ENCODE data around the gene CAPN13.
A peak's percentile ranks its signal among the peaks of the same experiment; 100 is the strongest.

Gene CAPN13

GRCh38 chr2:30730736-30731647 is 76.3 kb downstream of the CAPN13 start:
- no peak for DNase-seq (ENCODE audit: low spot score)

DNA sequence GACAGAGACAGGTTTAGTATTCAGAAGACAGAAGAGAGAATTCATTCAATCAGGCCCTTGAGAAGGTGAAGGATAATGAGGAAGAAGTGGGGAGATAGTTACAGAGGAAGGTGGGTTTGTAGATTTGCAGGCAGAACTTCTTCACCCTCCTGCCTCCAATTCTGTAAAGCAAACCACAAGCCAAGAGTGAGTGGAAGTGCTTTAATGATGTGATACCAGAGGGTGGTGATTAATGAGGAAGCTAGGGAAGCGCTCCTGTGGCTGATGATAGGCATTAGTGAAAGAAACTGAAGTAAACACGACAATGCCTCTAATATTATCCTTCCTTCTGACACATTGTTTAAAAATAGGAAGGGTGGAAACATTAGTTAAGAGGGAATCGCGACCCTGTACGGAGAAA is 78.2 kb downstream of the CAPN13 start:
- no peak for DNase-seq (ENCODE audit: low spot score)

GRCh38 chr2:30722936-30723725 is 84.1 kb downstream of the CAPN13 start:
- no peak for DNase-seq (ENCODE audit: low spot score)

- no peak for DNase-seq (ENCODE audit: low spot score)
Measured at GRCh38 chr2:30721668-30722647, 85.3 kb downstream of the CAPN13 start.

DNA sequence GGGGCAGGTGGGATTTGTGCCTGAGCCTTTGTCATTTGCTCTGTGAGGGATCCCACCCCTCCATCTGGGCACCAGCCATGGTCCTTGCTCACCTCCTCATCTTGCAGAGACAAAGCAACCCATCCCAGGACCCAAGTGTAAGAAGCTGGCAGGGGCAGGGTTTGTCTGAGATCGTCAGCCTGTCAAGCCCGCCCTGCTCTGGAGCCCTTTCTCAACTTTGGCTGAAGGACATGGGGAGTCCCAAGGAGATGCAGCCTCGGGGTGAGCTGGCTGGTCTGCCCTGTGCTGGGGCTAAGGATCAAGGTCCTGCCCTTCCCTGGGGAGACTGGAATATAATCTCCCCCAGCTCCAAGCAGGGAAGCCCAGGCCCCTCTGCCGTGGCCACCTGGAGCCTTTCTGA is 86.0 kb downstream of the CAPN13 start:
- DNase-seq (ENCODE audit: low spot score): no peak

DNA sequence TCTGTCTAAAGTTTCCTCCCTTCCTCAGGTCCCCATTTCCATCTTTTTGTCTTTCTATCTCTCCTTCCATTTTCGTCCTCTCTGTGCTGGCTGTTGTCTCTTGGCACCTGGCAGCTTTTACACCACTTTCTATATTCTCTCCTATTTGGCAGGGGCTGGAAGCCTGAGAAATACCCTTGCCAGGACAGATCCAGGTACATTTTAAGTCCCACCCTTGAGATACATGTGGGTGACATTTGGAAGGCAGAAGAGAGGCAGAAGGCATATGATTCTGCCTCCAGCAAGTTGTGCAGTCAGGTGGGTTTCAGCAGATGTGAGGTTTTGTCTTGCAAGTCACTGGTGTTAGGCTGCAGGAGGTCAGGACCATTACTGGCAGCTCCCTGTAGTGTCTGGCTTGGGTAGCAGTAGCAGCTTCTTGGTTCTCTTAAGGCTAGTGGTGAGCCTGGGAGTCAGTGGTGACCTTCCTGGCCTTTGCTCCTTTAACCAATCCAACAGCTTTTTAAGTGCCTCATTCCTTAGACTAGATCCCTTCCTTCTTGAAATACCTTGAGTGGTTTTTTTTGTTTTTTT is 90.1 kb downstream of the CAPN13 start:
- no peak for DNase-seq (ENCODE audit: low spot score)

DNA sequence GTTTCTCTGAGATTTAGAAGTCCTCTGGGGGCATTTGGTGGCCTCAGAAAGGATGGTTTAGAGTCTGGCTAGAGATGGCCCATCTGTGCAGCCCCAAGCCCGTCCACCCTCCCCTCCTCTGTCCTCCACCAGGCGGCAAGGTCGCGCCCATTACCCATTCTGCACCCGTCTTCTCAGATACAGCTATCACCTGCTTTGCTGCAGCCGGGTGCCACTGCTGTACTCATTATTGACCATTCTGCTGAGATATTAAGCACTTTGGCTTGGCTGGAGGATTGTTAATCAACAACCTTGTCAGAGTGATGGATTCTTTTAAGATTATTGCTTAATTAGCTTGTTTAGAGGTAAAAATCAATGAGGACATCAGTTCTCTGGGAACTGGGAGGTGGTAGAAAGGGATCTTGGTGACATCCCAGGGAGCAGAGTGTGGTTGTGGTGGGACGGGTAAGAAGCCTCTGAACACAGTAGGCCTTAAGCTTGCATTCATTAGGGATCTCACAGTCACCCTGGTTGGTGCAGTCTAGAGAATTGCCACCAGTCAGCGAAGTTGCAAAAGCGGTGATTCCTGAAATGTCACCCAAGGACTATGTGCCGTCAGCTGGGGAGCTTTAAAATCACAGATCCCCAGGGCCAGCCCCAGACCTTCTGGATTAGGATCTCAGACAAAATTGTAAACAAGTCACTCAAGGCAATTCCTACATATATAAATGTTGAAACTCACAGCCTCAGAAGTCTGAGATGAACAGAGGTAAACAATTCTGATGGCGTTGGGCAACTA is 90.9 kb downstream of the CAPN13 start:
- no peak for DNase-seq (ENCODE audit: low spot score)

GRCh38 chr2:30714811-30715709 is 92.2 kb downstream of the CAPN13 start:
- DNase-seq (ENCODE audit: low spot score): no peak

DNA sequence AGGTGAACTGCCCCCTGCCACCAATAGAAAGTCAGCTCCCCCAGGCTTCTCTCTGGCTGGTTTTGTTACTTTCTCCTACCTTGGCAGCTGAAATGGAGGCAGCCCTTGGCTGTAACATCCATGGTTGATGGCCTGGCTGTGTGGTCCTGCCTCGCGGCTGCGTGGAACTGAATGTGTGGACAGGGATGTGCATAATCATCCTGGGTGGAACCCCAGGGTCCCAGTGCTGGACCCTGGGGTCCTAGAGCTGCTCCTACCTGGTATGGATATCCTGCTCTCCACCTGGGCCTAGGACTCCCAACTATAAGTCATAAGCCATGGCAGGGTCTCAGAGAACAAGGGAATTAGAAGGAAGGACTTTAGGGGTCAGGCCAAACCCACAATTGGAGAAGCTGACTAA is 93.5 kb downstream of the CAPN13 start:
- DNase-seq (ENCODE audit: low spot score): no peak

GRCh38 chr2:30711646-30712085 is 95.6 kb downstream of the CAPN13 start:
- peak; percentile 83 for DNase-seq (ENCODE audit: low spot score)

DNA sequence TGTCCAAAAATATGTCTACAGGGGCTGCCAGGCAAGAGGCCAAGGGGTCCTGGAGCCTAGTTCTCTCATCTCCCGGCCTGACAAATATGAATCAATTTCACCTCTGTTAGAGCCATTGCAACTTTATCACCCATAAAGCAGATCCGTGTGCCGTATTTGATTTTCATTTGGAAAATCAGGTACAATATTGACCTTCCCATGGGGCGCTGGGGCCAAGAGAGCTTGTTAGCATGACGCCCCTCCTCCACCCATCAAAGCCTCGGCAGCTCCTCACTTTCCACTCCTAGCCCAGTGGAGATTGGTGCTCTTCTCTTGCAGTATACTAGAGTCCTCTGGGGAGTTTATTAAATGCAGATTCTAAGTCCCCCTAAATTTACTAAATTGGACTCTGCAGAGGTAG is 96.8 kb downstream of the CAPN13 start:
- no peak for DNase-seq (ENCODE audit: low spot score)

DNA sequence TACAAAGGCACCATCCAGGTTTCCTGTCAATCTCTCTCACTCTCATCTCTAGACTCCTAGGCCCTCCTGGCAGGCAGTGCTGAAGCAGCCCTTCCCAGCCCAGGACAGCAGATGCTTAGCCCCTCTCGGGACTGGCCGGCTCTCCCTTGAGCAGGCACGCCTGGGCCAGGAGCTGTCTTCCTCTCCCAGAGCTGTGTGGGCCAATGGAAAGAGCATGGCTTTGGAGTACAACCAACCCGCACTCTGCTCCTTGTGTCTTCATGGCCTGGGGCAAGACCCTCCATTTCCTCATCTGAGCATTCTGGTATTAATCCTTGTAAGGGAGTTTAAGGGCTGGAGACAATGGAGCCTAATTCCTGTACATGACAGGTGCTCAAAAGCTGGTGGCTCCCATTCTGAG is 97.2 kb downstream of the CAPN13 start:
- DNase-seq (ENCODE audit: low spot score): no peak

- DNase-seq (ENCODE audit: low spot score): no peak
Measured at GRCh38 chr2:30709516-30709915, 97.7 kb downstream of the CAPN13 start.

DNA sequence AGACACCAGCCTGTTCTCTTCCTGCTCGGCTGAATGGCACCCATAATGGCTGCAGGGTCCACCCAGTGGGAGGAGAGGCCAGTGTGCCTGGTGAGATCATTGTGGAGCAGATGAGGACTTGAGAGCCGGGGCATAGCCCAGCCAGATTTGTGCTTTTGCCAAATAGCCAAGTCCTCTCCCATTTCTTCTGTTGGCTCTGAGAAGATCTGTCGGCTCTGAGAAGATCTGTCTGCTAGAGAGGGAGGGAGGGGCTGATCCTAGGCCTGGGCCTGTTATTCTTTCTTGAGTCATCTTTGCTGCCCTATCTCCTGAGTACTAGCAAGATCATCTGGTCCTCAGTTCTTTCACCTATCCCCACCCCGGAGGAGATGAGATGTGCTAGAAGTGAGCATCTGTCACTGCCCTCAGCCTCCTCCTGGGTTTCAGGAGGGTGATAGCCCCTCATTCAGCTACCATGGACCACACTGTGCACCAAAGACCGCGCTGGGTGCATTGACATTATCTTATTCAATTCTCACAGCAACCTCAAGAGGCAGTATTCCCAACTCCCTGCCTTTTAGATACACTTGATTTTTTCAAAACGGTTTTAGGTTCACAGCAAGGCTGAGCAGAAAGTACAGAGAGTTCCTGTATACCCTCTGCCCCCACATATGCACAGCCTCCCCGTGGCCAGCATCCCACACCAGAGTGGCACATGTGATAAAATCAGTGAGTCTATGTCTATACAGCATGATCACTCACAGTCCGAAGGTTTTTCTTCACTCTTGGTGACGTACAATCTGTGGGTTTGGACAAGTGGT is 98.6 kb downstream of the CAPN13 start:
- no peak for DNase-seq (ENCODE audit: low spot score)

GRCh38 chr2:30707304-30707903 is 99.8 kb downstream of the CAPN13 start:
- no peak for DNase-seq (ENCODE audit: low spot score)

DNA sequence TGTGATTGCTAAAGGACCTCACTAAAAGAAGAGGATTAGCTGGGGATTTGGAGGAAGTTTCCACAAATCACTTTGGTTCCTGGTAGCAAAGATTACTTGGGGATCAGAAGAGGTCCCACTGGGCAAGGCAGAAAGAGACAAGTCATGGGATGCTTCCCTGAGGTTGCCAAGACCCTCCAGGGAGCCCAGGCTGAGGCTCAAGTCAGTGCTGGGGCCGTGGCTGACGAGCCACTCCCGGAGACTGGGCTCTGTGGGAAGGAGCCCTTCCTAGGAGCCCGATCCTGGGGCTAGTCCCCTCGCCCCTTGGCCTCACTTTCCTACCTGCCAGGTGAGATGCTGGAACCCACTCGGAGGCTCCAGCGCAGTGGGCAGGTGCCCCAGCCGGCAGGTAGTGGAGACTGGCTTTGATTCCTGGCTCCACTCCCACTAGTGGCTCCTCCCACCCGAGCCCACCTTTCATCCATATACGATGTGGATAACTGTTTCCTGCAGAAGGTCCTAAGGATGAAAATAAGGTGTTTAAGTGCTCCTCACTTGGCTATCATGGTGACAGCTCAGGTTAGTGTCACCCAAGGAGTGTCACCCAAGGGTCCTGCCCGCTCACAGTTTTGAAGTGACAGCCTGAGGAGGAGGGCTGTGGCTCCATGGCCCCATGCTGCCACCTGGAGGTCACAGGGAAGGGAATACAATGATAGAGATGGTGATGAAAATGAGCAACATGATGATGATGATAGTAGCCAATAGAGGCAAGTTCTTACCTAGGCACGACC is 100.5 kb downstream of the CAPN13 start:
- peak; percentile 54 for DNase-seq (ENCODE audit: low spot score)

DNA sequence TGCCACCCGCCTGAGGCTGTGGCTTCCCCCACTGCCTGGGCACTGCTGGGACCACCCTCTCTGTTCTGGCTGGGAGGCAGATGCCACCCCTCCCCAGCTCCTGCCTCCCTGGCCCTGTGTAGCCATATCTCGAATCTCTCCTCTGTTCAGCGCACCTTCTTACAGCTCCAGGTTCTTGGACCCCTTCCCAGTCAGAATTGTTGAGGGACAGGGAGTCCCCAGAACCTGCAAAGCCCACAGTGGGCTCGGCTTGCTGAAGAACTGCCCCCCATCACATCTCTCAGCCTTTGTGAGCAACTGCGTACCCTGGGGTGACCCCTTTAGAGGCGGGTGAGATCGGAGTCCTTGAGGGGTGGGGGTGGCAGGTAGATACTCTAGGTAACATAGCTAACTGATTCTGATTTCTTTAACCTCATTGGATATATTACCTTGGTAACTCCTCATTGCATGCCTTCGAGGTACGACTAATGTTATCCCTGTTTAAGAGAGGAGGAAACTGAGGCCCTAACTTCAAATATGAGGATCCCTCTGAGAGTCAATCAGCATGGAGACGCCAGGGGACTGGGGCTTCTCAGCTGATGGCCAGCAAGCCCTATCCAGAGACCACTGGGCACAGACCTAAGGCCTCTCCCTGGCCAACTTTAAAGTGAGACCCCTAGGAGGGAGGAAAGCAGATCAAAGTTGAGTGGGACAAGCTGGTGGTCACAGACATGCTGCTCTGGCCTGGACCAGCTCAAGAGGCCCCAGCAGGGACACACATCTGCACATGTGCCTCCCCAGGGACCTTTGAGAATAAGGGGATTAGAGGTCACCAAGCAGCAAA is 101.3 kb downstream of the CAPN13 start:
- no peak for DNase-seq (ENCODE audit: low spot score)
